ENCODE results near the gene REELD1.

REELD1 gene

DNA sequence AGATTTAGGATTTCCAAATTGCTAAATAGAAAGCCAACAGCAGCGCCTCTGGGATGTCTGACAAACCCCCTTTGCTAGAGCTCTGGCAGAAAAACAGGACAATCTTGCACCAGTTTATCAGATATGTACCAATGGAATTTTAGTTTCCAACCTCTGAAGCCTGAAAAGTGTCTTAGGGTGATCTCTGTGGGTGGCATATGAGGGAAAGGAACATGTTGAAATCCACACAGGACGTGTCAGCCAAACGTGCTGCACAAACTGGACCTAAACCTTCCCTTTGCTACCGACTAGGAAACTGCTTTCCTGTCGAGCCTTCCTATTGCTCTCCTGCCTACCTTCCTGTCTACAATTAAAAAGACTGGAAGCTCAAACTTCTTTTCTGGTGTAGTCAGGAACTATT lies 53.5 kb downstream of the REELD1 start:
- no peak for DNase-seq (ENCODE audit: low read depth)

DNA sequence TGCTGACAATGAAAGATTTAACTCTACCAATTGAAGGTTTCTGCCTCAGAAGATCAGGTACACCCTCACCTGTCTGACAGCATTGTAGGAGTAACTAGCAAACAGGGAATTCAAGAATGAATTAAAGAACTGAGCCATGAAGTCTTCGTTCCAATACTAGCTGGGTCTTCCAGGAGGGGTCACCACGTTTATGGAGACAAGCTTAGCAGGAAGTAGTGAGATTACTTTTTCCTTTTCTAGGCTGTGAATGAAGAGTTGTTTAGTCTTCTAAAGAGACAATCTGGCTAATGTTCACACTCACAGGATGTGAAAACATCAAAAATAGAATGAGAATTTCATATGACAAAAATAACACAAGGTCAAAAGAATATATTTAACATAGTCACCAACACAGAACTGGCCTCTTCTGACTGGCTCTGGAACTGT lies 54.9 kb downstream of the REELD1 start:
- no peak for DNase-seq (ENCODE audit: low read depth)

DNA sequence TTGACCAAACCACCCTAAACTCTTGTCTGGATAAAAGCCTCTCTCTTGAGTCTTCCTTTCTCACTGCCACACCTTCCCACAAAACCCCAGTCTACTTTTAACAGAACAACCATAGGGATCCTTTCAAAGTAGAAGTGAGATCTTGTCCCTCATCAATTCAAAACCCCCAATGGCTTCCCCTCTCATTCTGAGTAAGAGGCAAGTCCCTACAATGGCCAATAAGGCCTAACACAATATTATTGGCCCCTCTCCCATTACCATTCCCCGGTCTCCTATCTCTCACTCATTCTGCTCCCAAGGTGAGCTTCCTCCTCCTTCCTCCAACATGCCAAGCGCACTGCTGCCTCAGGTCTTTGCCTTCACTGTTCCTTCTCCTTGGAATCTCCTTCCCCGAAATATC lies 57.1 kb downstream of the REELD1 start:
- no peak for DNase-seq (ENCODE audit: low read depth)

DNA sequence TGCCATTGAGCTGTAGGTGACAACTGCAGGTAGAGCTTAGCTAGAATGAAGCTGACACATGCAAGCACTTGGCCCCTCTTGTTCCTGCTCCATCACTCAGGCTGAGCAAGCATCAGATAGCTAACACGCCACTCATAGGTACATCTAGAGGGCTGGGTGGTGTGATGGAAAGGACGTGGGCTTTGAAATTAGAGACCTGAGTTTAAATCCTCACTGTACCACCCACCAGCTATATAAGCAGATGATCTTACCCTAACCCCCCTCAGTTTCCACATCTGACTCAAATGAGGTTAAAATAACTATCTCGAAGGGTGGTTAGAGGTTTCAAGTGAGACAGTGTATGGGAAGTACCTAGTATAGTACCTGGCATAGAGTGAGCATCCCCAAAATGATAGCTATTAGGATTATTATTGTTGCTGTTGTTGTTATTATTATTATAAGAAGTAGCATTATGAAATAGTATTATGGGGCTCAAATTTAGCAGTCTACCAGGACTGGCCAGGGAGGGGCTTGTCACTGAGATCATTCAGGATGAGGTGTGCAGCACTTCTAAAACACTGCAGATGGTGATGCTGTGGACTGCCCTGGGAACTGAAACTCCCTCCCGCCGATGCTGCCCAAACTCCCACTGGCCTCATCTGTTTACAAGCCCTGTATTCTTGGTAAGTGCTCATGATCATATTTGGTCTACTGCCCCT lies 59.0 kb downstream of the REELD1 start:
- no peak for DNase-seq (ENCODE audit: low read depth)

DNA sequence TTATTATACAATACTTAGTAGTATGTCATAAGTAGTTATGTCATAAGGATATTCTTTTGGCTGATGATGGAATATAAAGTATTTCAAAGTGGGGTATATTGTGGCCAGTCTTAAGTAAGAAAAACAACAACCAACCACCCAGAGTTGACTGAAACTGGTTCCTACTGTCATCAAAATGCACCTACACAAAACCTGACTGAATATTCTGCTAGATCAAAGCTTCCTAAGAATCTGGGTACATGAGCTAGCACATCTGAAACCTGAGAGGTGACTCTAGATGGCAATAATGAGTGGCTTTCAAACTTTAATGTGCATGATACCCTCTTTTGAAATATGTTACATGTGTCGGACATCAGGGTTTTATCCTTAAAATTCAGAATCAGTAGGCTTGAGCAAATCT lies 60.4 kb downstream of the REELD1 start:
- DNase-seq (ENCODE audit: low read depth), result no peak

- no peak for DNase-seq (ENCODE audit: low read depth)
Observed at GRCh38 chr4:146275370-146275769, 61.0 kb downstream of the REELD1 start.

GRCh38 chr4:146278986-146279385 lies 64.6 kb downstream of the REELD1 start:
- DNase-seq (ENCODE audit: low read depth), result no peak

All from stromal cell of bone marrow (primary cell).